Fibroblast of pulmonary artery (primary cell): ENCODE measurements around the gene C19orf47.

Experiments used
- DNase-seq: peaks from one replicate; pipeline ENCODE4 v3.0.0-alpha.2; 2010; ENCODE audit warnings: low read depth
- H3K4me3 ChIP-seq: replicated peaks from 2 replicates; pipeline ENCODE4 v1.5.1; 2011; ENCODE audit warnings: low read depth, mild to moderate bottlenecking, control low read depth, low read length, moderate library complexity
- TF ChIP-seq, protein P1 (sequence below): IDR thresholded peaks from 2 replicates; pipeline ENCODE4 v1.5.1; 2011; ENCODE audit warnings: mild to moderate bottlenecking, control low read depth, low read length, inconsistent platforms; ENCODE audit errors: missing control alignments

Gene C19orf47

DNA sequence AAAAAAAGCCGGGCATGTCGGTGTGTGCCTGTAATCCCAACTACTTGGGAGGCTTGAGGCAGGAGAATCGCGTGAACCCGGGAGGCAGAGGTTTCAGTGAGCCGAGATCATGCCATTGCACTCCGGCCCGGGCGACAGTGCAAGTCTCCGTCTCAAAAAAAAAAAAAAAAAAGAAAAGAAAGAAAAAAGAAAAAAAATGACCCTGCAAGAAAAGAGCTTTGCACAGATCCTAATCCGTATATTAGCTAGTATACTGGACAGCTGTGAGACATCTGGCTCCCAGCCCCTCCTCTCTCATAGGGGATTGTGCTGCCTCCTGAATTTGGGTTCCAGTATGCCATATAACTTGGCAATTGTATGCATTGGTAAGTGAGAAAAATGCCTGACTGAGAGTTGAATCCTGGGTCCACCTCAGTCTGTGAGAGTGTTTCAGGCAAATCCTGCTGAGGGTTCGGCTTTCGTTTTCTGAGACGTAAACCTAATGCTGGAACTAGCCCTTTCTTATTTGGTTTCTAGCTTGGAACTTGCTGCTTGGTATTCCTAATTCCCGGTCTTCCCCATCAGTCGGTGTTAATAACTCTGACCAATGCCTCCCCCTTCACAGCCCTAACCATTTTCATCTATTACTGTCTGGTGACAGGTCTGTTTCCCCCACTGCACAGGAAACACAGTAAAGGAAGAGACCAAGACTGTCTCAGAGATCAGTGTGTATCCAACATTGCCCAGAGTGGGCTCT, 61.8 kb downstream of the C19orf47 start:
- H3K4me3 ChIP-seq, result no peak overlapping the region
- TF ChIP-seq, protein P1, sequence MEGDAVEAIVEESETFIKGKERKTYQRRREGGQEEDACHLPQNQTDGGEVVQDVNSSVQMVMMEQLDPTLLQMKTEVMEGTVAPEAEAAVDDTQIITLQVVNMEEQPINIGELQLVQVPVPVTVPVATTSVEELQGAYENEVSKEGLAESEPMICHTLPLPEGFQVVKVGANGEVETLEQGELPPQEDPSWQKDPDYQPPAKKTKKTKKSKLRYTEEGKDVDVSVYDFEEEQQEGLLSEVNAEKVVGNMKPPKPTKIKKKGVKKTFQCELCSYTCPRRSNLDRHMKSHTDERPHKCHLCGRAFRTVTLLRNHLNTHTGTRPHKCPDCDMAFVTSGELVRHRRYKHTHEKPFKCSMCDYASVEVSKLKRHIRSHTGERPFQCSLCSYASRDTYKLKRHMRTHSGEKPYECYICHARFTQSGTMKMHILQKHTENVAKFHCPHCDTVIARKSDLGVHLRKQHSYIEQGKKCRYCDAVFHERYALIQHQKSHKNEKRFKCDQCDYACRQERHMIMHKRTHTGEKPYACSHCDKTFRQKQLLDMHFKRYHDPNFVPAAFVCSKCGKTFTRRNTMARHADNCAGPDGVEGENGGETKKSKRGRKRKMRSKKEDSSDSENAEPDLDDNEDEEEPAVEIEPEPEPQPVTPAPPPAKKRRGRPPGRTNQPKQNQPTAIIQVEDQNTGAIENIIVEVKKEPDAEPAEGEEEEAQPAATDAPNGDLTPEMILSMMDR, result no peak
- DNase-seq, result no peak

DNA sequence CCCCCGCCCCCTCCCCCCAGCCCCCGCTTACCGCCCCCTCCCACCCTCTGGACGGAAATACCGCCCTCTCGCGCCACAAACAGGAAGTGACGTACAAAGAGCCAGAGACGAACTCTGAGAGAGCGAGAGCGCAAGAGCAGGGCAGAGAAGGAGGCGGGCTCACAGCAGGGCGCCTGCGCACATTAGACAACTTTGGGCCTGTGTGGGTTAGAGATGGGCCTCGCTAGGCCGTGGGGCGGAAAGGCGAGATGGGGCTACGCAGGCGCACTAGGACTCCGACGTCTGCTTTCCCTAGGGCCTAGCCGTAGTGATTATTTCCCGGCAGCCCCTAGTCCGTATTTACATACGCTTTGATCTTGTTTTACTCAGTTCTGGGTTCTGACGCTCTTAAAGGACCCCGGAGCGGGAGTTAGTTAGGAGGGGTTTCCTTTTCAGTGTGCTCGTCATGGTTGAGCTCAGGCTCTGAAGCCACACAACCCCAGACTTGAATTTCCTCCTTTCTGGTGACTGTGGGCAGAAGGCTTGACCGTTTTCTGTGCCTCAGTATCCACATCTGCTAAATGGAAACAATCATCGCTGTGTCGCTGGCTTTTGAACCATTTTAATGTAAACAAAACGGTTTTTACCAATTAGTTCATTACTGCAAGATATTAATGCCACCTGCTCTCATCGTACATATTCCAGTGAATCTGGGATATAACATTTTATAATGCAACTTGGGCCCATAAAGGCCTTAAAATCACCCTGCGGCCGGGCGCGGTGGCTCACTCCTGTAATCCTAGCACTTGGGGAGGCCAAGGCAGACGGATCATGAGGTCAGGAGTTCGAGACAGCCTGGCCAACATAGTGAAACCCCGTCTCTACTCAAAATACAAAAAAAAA, 62.6 kb downstream of the C19orf47 start:
- peak; percentile 100 for DNase-seq
- peak overlapping the region; percentile 88 for H3K4me3 ChIP-seq
- TF ChIP-seq, protein P1, result no peak

DNA sequence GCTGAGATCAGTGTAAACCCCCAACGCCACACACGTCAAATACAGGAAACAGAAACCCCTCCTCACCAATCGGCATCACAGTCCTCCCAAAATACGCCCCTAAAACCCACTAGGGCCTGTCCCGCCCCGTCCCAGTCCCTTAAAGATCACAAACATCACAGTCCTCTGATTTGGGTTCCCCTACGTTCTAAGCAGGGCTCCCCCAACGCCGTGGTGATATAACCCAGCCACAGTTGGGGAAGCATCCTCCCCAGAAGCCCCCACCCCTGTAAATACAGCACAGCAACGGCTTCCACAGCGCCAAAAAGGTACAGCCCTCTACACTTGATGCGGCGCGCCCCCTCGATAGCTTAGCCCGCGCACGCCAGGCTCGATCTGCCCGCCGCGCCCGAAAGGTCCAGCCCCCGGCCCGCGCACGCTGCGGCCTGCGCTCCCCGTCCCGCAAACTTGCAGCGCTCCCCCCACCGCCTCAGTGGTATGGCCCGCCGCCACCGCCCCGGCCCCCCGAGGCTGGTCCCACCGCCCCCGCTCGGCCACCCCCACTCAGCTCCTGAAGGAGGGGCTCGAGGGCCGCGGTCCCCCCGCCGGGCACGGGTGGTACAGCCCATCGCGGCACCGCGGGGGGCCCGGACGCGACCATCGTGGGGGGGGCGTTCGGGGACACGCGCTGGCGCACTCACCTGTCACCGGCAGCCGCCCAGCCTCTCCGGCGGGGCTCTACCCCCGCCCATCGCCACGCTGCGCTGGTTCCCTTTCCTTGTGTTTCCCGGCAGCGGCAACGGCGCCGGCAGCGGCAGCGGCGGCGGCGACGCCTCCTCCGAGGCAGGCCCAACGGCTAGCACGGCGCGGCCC, 63.5 kb downstream of the C19orf47 start, which contains the start of gene AKT2:
Gene AKT2, minus strand, starts transcription at position 845 of the 852 bp plus-strand sequence. CDS start 20,078 bp downstream, outside the sequence.
- TF ChIP-seq, protein P1, result no peak
- DNase-seq, result peak; percentile 51
- H3K4me3 ChIP-seq, result peak within 1 kb of the TSS; percentile 88

DNA sequence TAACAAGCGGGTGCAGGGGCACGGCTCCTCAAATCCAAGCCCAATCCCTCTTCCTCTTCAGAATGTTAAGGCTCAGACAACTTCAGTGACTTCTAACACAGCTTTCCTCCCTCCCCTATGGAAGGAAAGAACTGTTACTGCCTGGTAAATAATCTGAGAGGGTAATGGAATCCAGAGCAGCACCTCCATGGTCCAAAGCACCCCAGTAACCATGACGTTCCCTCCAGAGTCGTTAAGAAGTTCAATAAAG, 64.0 kb downstream of the C19orf47 start:
- peak overlapping the region; percentile 88 for H3K4me3 ChIP-seq
- TF ChIP-seq, protein P1, result no peak
- DNase-seq, result no peak

- peak overlapping the region; percentile 88 for H3K4me3 ChIP-seq
- TF ChIP-seq, protein P1, result no peak
- DNase-seq, result peak; percentile 18
Observed at GRCh38 chr19:40283414-40284250, 64.6 kb downstream of the C19orf47 start.

DNA sequence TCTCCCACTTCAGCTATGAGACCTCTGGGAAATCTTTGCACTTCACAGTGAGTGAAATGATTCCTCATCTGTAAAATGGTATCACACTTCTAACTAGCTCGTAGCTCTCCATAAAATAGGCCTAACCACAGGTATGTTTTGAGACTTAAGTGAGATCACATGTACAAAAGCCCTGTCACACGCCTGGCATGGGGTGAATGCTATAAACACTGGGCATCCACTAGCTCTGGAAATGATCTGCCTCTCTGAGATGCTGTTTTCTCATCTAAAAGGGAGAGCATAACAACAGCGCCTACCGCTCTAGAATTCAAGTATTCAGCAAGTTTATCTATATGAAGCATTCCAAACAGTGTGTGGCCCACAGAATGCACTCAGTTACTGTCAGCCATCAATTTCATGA, 65.3 kb downstream of the C19orf47 start:
- DNase-seq, result no peak
- H3K4me3 ChIP-seq, result no peak overlapping the region
- TF ChIP-seq, protein P1, result no peak
